ENCODE data around the gene MACROD1.

Gene MACROD1

GRCh38 chr11:64015935-64016845, 149.7 kb downstream of the MACROD1 start:
- no peak for DNase-seq (ENCODE audit: low read depth in 2 of 2)

- no peak for DNase-seq (ENCODE audit: low read depth in 2 of 2)
Measured at GRCh38 chr11:64015510-64015909, 150.4 kb downstream of the MACROD1 start.

GRCh38 chr11:64014356-64014755, 151.6 kb downstream of the MACROD1 start:
- DNase-seq (ENCODE audit: low read depth in 2 of 2) = no peak

- DNase-seq (ENCODE audit: low read depth in 2 of 2) = no peak
Measured at GRCh38 chr11:64013141-64013896, 152.6 kb downstream of the MACROD1 start.

GRCh38 chr11:64011371-64011770, 154.5 kb downstream of the MACROD1 start:
- no peak for DNase-seq (ENCODE audit: low read depth in 2 of 2)

DNA sequence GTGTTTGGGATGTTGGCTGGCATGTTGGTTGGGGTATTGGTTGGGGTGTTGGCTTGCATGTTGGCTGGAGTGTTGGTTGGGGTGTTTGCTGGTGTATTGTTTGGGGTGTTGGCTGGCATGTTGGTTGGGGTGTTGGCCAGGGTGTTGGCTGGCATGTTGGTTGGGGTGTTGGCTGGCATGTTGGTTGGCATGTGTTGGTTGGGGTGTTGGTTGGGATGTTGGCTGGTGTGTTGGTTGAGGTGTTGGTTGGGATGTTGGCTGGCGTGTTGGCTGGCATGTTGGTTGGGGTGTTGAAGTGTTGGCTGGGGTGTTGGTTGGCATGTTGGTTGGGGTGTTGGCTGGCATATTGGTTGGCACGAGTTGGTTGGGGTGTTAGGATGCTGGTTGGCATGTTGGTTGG, 155.1 kb downstream of the MACROD1 start:
- no peak for DNase-seq (ENCODE audit: low read depth in 2 of 2)

DNA sequence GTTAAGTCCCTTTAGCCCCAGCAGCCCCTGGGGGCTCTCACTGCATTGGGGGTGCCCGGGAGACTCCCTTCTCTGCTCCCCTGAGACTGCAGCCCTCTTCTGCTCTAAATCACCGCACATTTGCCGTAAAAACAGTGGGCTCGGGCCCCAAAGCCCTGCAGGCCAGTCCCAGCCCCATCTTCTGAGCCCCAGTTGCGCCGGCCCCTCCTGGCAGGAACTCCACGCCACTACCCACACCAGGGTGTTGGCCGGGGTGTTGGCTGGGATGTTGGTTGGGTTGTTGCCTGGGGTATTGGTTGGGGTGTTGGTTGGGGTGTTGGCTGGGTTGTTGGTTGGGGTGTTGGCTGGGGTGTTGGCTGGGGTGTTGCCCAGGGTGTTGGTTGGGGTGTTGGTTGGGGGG, 156.2 kb downstream of the MACROD1 start:
- DNase-seq (ENCODE audit: low read depth in 2 of 2) = no peak

DNA sequence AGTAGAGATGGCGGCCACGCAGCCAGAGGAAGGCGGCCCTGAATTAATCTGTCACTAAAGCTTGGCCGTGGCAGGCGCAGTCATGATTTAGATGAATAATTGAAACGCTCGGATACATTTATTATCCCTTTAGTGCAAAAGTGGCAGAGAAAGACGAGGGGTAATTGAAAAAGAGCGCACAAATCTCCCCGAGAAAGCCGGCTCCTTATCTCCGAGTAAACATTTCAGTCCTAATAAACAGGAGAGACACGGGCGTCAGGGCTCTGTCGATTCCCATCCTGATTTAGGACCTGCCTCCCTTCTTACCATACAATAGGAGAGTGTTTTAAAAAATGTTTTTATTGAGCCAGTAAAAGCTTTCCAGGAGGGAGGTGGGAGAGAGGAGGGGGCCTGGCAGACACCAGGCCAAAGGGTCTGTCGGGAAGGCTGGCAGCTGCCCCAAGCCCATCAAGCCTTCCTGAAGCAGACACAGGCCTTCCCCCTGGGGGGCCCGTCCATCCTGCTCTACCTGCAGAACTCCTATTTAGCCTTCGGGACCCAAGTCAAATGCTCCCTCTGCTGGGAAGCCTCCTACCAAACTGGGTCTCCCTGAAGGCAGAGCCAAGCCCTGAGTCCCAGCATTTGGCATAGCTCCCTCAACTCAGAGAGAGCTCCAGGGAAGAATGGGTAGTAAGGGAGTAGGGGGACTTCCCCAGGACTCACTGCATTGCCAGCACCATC, 156.8 kb downstream of the MACROD1 start:
- no peak for DNase-seq (ENCODE audit: low read depth in 2 of 2)

GRCh38 chr11:64008283-64008913, 157.5 kb downstream of the MACROD1 start:
- DNase-seq (ENCODE audit: low read depth in 2 of 2) = no peak

GRCh38 chr11:64007629-64008282, 158.2 kb downstream of the MACROD1 start:
- no peak for DNase-seq (ENCODE audit: low read depth in 2 of 2)

DNA sequence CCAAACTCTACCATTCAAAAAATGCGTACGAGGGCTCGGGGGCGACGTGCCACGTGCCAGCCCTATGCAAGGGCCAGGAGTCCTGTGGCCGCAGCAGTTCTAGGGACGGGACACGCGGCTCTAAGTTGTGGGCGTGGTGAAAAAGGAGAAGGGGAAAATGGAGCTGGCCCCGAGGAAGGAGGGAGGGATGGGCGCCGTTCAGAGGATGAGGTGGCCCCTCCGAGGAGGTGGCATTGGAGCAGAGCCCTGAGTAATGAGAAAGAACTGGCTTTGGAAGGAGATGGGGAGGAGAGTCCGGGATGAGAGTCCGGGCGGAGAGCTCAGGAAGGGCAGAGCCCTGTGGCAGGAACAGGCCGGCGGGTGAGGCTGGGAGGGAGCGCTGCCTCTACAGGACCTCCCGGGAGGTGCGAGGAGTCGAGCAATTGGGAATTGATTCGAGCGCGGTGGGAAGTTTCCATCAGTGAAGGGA, 158.7 kb downstream of the MACROD1 start:
- DNase-seq (ENCODE audit: low read depth in 2 of 2) = no peak

DNA sequence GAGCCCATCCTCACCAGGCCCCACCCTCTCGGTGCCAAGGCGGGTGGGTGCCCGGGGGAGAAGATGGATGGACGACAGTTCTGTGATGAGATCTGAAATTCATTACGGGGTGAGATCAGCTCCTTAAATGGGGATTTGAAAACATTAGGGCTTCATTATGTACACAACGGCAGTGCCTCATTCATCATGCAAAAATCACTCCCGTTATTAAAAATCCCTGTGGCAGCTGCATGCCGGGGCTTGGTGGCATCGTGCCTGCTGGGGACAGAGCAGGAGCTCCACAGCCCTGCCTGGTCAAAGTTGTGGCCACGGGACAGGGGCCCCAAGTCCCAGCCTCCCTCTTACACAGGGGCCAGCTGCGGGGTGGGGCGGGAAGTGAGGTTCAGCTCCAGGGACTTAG, 159.5 kb downstream of the MACROD1 start:
- no peak for DNase-seq (ENCODE audit: low read depth in 2 of 2)

- no peak for DNase-seq (ENCODE audit: low read depth in 2 of 2)
Measured at GRCh38 chr11:64005691-64006090, 160.2 kb downstream of the MACROD1 start.

DNA sequence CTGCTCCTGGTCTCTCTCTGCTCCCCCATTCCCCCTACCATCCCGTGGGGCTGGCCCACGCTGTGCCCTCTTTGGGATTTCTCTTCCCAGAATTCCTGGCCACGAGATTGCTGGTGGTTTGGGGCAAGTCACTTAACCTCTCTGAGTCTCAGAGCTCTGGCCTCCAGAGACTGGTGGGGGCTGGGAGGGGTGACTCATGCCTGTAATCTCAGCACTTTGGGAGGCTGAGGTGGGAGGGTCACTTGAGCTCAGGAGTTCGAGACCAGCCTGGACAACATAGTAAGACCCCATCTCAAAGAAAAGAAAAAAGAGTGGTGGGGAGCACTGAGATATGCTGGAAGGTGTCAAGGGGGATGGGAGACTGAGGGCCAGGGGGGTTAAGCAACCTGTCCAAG, 161.3 kb downstream of the MACROD1 start:
- no peak for DNase-seq (ENCODE audit: low read depth in 2 of 2)

DNA sequence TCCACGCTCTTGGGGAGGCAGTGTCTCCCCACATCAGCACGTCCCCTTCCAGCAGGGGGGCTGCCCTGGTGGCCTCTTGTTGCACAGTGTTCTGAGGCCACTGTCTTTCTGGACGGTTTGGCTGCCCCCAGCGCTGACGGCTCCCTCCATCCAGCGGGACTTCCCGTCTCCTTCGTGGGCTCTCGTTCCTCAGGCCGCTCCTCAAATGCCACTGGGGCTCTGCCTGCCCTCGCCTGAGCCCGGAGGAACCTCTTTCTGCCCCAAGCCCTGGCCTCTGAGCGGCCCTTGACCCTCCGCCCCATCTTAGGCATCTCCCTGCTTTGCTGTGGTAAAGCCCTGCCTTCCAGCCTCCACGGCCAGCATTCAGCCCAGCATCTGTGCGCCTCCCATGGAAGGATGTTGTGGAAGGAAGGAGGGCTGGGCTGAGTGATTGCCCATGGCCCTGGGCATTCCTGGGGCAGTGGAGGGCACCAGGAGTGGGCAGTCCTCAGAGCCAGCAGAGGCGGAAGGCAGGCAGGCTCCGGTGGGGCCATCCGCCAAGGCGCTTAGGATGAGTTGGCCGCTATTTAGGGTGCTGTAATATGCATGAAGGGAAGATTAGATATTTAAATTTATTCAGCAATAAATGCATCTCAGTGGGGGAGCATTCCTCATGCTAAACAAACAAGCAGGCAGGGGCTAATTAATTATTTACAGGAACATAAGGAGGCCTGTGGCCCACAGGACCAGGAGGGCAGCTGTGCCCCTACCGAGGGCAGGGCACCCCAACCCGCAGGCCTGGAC, 161.9 kb downstream of the MACROD1 start:
- no peak for DNase-seq (ENCODE audit: low read depth in 2 of 2)

DNA sequence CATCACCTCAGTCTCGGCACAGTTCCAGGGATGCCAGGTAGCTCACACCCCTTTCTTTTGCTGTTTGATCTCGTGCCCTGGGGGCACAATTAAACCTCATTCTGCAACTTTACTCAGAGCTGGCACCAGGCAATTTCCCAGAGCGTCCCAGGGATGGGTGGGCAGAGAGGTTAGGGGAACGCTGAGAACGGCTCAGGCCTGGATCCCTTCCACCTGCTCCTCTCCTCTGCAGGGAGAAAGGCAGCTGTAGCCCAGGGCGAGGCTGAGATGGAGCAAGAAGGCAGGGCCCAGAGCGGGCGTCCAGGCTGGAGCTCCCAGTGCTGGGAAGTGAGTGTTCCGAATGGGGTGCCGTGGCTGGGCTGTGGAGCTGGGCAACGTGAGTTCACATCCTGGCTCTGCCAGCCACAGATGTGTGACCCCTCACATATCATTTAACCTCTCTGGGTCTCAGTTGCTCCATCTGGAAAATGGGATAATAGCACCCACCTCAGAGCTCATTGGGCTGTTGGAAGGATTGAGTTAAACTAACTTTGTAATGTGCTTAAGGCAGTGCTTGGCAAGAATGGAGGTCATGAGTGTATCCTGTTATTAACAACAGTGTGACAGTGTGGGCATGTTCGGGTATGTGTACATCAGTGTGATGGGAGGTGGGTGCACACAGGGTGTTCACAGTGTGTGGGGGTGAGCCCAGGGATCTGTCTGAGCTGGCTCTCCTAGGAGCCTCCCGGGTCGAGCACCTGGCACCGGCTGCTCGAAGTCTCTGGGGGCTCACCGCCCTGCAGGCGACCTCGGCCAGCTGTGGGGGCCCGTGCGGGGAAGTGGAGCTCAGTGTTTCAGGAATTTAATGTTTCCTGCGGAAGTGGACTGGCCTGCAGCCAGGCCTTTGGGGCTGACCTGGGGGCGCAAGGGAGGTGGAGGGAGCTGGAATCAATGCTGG, 164.2 kb downstream of the MACROD1 start:
- DNase-seq (ENCODE audit: low read depth in 2 of 2) = no peak

- DNase-seq (ENCODE audit: low read depth in 2 of 2) = no peak
Measured at GRCh38 chr11:64000740-64001483, 165.0 kb downstream of the MACROD1 start.

DNA sequence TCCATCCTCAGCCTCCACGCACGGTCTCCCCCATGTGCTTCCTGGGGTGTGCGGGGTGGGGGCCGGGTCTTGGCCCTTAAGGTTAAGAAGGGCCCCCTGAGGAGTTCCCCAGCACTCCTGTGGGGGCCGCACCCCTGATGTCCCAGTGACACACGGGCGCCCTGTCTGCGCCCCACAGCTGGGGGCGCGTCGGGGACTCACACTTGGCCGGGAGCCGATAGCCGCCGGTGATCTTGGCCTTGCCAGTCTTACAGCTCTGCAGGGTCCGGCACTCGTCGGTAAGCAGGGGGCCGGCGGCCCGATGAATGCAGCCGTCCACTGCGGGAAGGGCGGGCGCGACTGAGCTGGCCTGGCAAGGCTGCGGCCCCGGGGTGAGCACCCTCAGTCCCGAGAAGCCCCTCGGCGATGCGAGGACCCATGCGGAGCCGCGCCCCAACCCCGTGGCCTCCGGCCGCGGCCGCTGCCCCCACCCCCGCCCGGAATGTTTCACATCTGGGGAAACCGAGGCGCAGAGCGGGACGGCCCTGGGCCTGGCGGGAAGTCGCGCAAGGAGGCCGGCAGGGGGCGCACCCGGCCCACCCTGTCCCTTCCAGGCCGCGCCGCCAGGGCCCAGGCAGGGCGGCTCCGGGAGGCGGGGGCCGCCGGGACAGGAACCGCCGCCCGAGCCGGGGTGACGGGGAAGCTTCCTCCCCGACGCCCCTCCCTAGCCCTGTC, 165.7 kb downstream of the MACROD1 start:
- DNase-seq (ENCODE audit: low read depth in 2 of 2) = peak; percentile 29 to 43

Measured in activated CD8-positive, alpha-beta memory T cell treated with anti-CD3 and anti-CD28 coated beads for 4 hours (primary cell).